RKO (cell line): ENCODE data around the gene ZNF484.
A peak's percentile ranks its signal among the peaks of the same experiment; 100 is the strongest.
"Not testable (repeated sequence)": the region's sequence is repeated elsewhere in the genome, so short reads cannot be mapped to it uniquely, and the experiment has no call there.

Source experiments
- DNase-seq: peaks from one replicate; pipeline ENCODE4 v3.0.0-alpha.2; 2016; ENCODE audit warnings: low spot score

ZNF484 gene

DNA sequence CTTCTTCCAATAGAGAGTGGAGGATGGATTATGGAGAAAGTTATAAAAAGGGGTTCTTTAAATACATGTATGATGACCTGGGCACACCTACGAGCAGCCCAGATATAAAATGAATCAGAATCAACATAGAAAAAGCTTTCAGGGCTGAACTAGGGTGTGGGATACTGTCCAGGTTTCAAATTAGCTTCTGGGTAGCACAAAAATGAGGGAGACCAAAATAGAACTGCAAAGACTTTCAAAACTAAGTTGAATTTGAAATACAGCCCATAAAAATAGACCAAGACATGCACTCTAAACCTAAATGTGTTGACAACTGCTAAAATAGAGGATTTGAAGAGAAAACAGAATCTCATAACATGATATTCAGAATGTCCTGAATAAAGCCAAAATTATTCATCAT lies 17.0 kb downstream of the ZNF484 start:
- DNase-seq = no peak

DNA sequence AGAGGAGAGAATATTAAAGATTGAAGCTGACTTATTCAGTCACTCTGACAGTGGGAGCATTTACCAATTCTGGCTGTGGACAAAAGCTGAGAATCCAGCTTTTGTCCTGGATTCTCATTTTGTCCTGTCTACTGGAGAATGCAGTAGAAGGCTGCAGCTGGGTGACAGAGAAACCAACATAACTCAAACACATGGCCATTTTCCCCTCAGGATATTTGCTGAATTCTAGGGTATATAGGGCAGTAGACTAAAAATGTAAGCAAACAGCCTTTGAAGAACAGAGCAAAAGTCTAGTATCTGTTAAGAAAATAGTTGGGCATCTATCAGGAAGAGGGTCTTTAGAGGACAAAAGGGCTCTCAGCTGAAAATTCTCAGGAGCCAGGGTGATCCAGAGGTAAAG lies 20.6 kb downstream of the ZNF484 start:
- DNase-seq = no peak

DNA sequence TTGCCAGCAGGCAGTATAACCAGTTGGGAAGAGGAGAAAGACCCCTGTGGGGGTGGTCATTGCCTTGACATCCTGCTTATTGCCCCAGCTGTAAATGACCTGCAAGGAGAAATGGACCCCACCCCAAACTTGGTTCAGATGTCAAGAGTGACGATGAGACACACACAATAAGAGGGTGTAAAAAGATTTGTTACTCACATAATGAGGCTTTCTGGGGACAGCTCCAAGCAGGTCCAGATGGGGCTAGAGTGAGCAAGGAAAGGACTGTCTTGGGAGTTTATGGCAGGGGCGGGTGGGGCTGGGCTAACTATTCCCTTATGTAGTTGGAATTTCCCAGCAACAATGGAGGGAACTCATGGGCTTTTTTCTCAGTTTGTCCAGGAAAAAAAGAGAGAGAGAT lies 24.1 kb downstream of the ZNF484 start:
- DNase-seq = no peak

DNA sequence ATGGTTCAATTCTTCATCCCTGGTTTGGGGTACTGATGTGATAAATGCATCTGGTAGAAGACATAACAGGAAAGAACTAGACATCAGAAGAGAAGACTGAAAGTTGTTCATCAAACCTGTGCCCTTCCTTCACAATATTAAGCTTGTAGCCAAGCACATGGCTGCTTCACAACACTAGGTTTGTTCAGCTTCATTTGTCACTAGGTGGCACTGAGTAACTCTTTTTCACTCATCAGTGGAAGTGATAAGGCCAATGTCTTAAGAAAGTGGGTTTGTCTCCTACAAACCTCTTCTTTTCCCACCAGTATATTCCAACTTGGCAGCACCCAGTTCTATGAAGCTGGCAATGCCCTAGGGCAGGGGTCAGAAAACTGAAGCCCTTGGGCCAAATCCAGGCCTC lies 26.9 kb downstream of the ZNF484 start:
- peak; percentile 53 for DNase-seq

DNA sequence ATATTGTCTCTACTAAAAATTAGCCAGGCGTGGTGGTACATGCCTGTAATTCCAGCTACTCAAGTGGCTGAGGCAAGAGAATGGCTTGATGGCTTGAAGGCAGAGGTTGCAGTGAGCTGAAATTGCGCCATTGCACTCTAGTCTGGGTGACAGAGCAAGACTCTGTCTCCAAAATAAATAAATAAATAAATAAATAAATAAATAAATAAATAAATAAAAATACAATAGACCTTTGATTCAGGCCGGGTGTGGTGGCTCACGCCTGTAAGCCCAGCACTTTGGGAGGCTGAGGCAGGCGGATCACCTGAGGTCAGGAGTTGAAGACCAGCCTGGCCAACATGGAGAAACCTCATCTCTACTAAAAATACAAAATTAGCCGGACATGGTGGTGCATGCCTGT lies 29.1 kb downstream of the ZNF484 start:
- DNase-seq = not testable (repeated sequence)

DNA sequence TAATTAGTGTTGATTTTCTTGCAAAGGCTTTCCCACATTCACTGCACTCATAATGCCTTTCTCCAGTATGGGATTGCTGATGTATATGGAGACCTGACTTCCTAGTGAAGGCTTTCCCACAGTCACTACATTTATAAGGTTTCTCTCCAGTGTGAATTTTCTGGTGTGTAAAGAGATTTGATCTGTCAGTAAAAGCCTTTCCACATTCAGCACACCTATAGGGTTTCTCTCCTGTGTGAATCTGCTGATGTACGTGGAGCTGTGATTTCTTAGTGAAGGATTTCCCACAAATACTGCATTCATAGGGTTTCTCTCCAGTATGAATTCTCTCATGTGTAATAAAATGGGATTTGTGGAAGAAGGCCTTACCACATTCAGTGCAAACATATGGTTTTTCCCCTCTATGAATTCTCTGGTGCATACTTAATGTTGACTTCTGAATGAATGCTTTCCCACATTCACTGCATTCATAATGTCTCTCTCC lies 31.1 kb downstream of the ZNF484 start:
- no peak for DNase-seq

DNA sequence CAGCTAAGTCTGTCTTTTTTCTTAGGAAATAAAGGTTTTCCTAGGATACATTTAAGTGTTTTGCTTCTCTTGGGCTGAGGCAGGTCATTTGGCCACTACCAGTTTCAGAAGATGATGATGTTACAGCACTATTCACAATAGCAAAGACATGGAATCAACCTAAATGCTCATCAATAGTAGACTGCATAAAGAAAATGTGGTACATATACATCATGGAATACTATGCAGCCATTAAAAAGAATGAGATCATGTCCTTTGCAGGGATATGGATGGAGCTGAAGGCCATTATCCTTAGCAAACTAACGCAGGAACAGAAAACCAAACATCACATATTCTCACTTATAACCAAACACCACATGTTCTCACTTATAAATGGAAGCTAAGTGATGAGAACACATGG lies 39.4 kb downstream of the ZNF484 start:
- DNase-seq = not testable (repeated sequence)

DNA sequence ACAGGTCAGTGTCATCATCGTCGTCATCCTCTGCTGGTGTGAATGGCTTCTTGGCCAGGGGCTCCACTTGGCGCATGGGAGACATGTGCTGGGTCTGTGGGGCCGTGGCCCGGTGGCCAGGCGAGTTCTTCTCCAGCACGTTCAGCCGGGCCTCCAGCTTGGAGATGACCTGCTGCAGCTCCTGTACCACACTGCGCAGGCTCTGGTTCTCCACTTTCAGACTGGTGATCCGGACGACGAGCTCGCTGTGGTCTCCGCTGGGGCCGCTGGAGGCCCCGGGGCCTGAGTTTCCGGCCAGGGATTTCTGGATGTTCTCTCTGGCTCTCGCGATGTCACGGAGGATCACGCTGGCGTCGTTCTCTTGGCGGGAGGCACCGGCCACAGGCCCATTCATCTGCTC lies 40.6 kb downstream of the ZNF484 start:
- no peak for DNase-seq

DNA sequence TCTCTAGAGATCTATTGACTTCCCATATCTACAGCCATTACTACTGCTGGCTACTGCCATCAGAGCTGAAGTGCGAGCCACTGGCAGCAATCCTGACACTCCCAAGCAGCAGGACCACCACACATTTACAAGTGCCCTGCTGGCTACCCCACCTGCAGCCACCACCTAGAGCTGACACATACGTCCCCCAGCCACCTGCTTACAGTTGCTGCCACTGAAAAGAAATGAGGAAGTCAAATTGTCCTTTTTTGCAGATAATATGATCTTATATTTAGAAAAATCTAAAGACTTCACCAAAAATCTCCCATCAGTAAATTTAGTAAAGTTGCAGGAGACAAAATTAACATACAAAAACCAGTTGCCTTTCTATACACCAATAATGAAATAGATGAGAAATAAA lies 48.4 kb downstream of the ZNF484 start:
- DNase-seq = no peak

DNA sequence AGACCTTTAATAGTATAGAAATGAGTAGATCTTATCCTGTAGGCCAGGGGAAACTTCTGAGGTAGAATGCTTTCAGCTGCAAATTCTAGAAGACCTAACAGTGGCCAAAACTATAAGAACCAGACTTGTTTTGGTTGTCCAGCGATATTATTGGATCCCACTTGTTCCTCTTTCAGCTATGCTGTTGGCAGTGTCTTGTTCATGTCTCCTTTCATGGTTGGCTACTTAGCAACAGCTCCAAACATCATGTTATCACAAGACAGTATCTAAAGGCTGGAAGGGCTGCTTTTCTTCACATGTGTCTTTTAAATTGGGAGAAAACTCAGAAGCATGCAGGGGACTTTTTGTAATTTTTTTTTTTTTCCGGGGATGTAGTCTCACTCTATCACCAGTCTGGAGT lies 52.8 kb downstream of the ZNF484 start:
- DNase-seq = not testable (repeated sequence)

DNA sequence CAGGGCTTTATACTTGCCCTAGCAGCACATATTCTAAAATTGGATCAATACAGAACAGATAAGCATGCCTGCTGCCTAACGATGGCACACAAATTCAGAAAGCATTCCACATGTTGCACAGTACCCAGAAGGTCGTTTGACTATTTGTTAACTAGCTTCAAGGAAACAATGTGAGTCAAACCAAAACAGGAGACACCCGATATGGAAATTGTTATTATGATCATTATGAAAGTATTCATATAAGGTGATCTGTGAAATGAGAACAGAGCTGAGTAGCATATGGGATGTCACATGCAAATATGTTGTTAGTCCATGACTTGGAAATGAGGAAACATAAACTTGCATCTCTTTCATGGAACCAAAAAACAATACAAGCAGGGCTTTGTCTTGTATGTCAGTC lies 56.9 kb downstream of the ZNF484 start:
- DNase-seq = no peak

DNA sequence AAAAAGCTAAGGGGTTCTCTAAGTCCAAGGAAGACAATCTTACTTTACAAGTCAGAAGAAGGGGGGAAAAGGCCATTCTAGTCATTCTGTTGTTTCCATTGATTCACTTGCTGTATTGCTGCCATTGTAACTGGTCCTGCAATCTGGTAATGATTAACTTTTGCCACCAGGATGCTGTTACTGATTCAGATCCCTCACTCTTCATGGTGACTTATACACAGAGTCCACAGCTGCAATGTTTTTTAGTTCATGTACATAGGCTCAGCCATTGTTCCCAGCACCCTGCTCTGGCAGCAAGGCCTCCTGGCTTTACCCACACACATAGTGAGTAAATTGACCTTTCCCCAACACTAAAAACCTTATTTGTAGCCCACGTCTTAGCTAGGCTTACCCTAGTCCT lies 57.9 kb downstream of the ZNF484 start:
- DNase-seq = not testable (repeated sequence)

DNA sequence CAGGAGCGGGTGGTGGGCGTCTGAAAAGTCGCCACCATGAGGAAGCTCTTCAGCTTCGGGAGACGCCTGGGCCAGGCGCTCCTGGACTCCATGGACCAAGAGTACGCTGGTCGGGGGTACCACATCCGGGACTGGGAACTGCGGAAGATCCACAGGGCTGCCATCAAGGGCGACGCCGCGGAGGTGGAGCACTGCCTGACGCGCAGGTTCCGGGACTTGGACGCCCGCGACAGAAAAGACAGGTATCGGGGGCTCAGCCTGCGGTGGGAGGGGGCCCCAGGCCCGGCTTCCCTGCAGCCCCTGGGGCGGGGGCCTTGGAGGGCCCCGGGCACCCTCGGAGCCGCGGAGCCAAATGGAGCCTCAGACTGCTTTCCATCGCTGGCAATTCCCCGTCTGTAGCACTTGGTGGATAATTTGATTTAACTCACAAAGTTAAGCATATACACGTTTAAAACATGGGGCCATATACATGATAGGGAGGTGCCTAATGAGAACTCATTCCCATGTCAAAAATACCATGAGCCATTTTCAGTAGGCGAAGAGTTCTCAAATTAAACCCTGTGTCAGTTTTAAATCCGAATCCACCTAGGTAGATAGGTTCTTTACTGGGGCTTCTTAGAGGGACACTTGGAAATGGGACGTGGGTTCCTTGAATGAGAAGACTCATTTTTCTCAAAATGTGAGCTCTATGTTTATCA lies 68.1 kb downstream of the ZNF484 start:
- not testable (repeated sequence) for DNase-seq

DNA sequence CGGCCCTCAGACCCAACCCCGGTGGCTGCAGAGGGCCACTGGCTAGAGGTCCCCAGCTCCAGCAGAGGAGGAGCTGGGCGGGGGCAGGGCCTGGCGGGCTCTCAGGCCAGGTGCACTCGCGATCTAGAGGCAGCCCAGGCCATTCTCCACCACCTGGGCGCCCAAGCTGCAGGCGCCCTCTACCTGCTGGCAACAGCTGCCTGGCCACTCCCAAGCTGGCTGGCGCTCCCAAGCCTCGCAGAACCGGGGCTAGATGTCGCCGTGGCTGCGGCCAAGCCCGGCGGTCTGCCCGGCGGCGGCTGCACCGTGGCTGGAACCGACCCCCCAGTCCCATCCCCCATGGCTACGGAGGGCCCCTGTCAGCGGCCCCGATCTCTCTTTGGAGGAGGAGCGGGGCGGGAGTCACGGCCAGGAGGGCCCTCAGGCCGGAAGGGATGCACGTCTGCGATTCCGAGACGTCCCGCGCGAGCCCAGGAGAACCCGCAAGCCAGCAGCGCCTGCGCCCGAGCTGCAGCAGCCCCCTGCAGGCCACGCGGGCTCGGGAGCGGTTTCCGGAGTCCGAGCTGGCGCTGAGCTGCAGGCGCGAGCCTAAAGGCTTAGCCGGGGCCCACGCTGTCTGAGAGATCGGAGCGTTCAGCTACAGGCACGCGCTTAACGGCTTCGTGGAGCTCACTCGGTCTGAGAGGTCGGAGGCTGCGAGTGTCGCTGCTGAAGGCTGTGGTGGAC lies 68.9 kb downstream of the ZNF484 start:
- no peak for DNase-seq

DNA sequence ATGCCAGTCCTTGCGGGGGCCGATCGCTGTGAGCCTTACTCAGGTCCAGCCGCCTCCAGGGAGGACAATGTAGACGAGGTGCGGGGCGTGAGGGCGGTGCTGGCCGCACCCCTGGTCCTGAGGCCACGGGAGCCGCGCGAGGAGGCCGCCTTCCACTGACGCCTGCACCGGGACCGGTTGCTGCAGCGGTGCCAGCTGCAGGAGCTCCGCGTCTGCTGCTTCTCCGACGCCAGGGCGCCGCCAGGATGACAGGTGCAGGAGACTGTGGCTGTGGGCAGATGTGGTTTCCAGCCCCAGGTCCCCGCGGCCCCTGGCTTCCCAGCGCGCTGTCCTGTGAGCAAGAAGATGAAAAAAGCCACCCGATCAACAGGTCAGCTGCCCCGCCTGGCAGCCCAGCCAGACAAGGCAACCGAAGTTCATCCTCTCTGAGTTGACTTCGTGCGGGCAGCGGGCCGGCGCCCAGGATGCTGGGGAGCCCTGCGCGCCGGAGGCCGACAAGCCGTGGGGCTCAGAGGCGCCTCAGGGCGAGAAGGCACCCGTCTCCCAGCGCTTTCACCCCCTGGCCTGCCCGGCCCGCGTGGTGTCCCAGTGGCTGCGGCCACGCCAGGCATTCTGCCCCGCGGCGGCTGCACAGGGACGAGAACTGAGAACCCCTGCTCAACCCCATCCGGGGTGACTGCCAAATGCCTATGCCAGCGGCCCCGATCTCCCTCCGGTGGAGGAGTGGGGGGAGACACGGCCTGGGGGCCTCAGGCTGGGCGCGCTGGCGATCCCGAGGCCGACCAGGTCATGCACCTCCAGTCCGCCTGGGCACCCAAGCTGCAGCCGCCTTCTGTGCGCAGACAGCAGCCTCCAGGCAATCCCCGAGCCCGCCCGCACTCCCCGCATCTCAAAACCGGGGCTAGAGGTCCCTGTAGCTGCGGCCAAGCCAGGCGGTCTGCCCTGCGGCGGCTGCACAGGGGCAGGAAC lies 69.8 kb downstream of the ZNF484 start:
- no peak for DNase-seq

DNA sequence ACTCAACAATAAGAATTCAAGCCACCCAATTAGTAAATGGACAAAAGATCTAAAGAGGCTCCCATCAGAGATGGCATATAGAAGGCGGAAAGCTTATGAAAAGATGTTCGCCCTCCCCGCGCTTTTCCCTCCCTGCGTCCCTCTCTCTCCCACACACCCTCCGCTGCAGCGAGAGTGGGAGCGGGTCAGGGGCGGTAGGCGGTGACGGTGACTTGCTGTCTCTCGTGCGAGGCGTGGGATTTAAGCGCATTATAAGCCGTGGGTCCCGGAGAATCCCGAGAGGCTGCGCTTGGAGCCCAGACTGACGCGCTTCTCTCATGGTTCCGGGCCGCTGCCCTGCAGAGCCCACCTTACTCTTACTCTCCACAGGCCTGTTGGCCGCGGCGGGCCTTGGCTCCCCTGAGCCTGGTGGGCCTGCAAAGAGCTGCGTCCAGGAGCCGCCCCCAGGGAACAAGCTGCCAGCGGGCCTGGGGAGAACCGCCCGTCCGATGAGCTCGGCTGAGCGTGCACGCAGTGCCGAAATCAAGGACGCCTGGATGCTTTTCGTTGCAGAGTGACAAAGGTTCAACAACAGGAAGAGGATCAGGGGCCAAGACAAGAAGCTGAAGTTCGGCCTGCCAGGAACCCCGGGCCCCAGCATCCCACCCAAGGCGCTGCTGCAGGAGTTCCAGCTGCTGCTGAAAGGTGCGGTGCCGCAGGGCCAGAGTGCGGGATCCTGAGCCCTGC lies 70.6 kb downstream of the ZNF484 start:
- DNase-seq = no peak

DNA sequence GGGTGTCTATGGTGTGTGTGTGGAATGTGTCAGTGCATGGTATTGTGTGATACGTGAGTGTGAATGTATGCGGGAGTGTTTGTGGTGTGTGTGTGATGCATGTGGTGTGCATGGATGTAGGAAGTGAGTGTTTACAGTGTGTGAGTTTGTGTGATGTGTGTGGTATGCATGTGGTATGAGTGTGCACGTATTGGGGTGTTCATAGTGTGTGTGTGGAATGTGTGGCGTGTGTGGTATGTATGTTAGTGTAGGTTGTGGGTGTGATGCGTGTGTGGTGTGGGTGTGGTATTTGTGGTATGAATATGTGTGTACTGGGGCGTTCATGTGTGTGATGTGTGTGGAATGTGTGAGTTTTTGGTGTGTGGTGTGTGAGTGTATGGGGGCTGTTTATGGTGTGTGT lies 73.1 kb downstream of the ZNF484 start:
- no peak for DNase-seq

DNA sequence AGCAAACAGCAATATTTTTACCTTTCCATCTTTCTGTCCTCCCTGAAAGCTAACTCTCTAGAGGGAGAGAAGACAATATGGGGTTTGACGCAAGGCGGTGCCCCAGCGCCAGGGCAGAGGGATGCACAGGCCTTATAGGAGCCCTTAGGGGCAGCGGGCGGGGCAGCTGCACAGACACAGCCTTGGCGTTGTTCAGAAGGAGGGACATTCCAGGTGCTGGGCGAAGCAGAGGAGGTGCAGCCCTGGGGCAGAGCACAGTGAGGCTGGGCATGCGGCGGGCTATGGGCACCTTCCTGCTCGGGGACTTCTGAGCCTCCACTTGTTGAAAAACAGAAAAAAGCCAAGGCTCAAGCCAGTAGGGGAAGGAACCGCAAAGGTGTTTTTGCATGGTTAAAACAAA lies 79.5 kb downstream of the ZNF484 start:
- no peak for DNase-seq

DNA sequence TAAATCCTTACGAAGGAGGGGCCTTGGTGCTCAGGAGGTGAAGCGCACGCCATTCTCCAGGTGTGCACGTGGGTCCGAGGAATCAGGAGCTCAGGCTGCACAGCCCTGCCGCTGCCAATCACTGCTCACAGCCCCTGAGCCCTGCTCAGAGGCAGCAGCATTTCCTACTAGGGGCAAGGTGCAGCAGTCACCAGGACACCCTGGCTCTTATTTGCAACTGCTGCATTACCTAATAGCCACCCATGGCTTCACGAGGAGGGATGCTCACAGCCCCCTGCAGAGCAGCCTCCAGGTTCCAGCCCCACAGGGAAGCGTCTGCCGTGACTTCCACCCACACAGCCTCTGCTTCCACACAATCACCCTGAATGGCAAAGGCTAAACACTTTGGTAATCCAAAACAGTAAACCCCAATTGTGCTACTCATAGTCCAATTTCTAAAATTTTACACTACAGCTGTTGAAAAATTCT lies 81.5 kb downstream of the ZNF484 start:
- not testable (repeated sequence) for DNase-seq

DNA sequence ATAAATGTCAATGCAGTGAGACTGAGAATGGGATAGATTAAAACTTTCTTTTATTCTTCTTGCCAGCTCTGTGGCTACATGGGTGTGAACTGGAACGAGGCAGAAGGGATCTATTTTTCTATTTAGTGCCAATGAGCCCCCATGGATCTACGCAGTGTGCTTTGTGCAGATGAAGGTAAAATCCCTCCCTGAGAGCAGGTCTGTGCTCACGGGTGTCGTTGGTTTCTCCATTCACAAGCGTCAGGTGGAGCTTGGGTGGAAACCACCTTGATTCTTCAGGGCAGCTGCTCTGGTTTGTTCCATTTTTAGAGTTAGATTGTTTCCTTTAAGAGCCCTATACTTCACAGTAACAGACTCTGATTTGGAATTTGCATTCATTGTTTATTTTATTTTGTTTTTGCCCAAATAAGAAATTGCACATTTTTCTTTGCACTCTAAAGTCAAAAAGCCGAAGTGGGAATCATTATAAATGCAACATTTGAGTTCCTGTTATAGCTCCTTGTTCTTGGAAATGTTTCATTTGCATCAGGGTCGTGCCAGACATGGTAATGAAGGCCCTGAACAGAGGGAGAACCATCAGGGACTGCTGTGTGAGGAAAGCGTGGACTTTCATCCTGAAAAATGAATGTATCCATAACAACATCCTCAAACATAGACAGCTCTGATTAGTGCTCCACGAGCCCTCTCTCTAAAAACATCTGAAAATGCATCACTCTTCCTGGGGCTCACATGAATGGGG lies 82.1 kb downstream of the ZNF484 start:
- no peak for DNase-seq
